Activated CD8-positive, alpha-beta T cell treated with anti-CD3 and anti-CD28 coated beads, Interleukin-2, amount 10 ng/mL, durations not matched to agents 7 days and 5 days (primary cell): ENCODE measurements around the gene MCU. TPM values are rescaled to one million over a fixed set of nuclear protein-coding genes. Genes with fewer than 3 reads are reported as not detected.
"Not testable (repeated sequence)": the region's sequence is repeated elsewhere in the genome, so short reads cannot be mapped to it uniquely, and the experiment has no call there.

ENCODE experiments used
- ATAC-seq: fragments of 150-1000 bp; cut with Tn5 transposase; one replicate; pipeline ENCODE4 v1.10.0; 2021; ENCODE audit warnings: moderate library complexity
- CTCF ChIA-PET: fragments of 350-600 bp; sonication (Branson Sonifier 250); formaldehyde crosslinking; loops from one replicate; lab custom pipeline; 2021; ENCODE audit warnings: antibody characterized with exemption; lab: Charles Lee
- POLR2A ChIA-PET: fragments of 350-600 bp; sonication (Branson Sonifier 250); formaldehyde crosslinking; loops from one replicate; lab custom pipeline; 2021; ENCODE audit warnings: antibody characterized with exemption; lab: Charles Lee
- DNase-seq: peaks from one replicate; pipeline ENCODE4 v3.0.0-alpha.2; 2020
- H3K27ac Mint-ChIP-seq: one replicate; pipeline ENCODE4 v1.8.0; 2021; ENCODE audit warnings: mild to moderate bottlenecking, mixed read lengths
- H3K27me3 Mint-ChIP-seq: one replicate; pipeline ENCODE4 v1.8.0; 2021; ENCODE audit warnings: low read depth, mixed read lengths
- H3K36me3 Mint-ChIP-seq: one replicate; pipeline ENCODE4 v1.8.0; 2021; ENCODE audit warnings: low read depth, mixed read lengths
- H3K4me1 Mint-ChIP-seq: one replicate; pipeline ENCODE4 v1.8.0; 2021; ENCODE audit warnings: low read depth, mixed read lengths
- H3K4me3 Mint-ChIP-seq: one replicate; pipeline ENCODE4 v1.8.0; 2021; ENCODE audit warnings: mild to moderate bottlenecking, mixed read lengths
- H3K9me3 Mint-ChIP-seq: one replicate; pipeline ENCODE4 v1.8.0; 2022; ENCODE audit warnings: mixed read lengths; ENCODE audit not compliant: insufficient read depth
- total RNA-seq, 2 experiments: library from RNA; stranded (reverse); gene quantifications; one replicate each; pipeline ENCODE4 v1.2.3, GENCODE V29; 2021

Gene MCU
- total RNA-seq, 2 experiments from 2014 or later = 11.3 to 11.6 TPM

DNA sequence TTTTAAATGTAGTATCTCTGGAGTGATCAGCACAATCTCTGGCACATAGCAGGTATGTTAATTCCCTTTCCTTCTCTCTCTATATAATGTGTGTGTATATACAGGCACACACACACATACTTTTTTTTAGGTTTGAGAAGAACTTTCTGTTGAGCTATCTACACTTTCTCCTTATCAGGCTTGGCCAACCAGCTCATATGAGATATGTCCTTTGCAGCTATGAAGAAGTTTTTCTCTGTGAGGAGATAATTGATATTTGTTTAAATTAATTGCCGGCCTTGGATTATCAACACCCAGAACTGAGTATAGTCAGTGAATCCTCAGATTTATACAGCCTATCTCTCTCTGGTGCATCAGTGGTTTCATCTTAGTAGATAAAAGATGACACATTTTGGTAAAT is 2.3 kb upstream of the MCU start:
- no peak for ATAC-seq
- ChIA-PET POLR2A (no interaction called here), CTCF (interaction anchor here (0.6 kb wide), 1 partner anchor 166 kb away, joined by 3 read pairs; no protein-coding TSS in a partner anchor)
- Mint-ChIP-seq H3K4me1 (peaks cover 25% of the 10 kb centered on the region), H3K4me3 (no peak overlapping the region), H3K27me3 (peaks cover 21% of the 10 kb centered on the region), H3K27ac (no peak overlapping the region), H3K36me3 (no peaks in the 10 kb centered on the region), H3K9me3 (no peaks in the 10 kb centered on the region)
- no peak for DNase-seq

DNA sequence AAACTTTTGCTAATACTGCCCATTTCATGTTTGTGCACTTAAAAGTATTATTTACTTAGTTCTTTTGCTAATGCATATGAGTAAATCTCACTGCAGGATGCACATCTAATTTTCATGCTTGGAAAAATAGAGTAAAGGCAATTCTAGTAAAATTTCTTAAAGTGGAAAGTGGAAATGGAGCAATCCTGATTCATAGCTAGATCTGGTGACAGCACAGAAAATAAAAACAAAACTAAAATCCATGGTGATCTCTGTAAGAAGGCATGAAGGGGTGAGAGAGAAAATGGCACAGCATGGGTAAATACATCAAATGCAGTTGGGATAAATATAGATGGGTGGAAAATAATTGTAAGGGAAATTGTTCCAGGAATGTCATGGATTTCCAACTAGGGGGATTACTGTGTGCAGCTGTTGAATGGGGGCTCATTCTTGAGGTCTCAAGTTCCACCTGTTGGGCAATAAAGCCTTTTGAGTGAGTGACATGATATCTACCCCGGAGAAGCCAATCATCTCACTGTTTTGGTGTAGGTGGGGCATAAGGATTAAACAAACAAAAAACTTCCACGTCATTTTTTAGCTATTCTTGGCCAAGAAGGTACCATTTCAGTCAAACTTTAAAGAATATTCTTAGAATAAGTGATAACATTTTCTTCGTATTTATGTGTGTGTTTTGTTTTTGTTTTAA is 1.7 kb upstream of the MCU start:
- no peak overlapping the region for H3K4me3 Mint-ChIP-seq
- ChIA-PET CTCF (interaction anchor here (0.6 to 1.1 kb wide), 2 partner anchors 166 to 326 kb away, joined by 3 read pairs; no protein-coding TSS in a partner anchor), POLR2A (no interaction called here)
- no peak for ATAC-seq
- no peaks in the 10 kb centered on the region for H3K9me3 Mint-ChIP-seq
- H3K27me3 Mint-ChIP-seq = peaks cover 21% of the 10 kb centered on the region
- peaks cover 28% of the 10 kb centered on the region for H3K4me1 Mint-ChIP-seq
- H3K27ac Mint-ChIP-seq = no peak overlapping the region
- no peaks in the 10 kb centered on the region for H3K36me3 Mint-ChIP-seq
- DNase-seq = no peak

DNA sequence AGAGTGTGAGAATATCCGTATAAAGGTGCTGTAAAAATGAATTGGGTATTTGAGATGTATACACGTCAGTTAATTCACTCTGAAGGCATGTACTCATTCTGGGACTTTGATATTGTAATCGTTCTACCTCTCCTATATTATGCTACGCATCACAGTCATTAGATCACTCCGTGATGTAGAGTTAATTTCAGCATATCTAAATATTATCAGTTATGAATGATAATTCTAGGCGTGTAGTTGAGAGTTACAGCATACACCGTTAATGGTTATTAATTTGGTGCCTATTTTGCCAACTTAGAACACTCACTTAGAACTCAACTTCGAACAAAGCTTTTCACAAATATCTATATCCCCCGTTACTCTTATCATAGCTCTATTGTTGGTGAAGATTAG is 477 bp upstream of the MCU start:
- ChIA-PET POLR2A (interaction anchor here (0.6 to 1.0 kb wide), 3 partner anchors 8 to 66 kb away, joined by 3 read pairs; partner anchors contain the start of gene MICU1), CTCF (interaction anchor here (1.0 to 1.1 kb wide), 3 partner anchors 8 to 326 kb away, joined by 3 to 8 read pairs (median 4); no protein-coding TSS in a partner anchor)
- no peak for ATAC-seq
- no peak for DNase-seq
- no peaks in the 10 kb centered on the region for H3K36me3 Mint-ChIP-seq
- H3K4me1 Mint-ChIP-seq = peaks cover 28% of the 10 kb centered on the region
- H3K27me3 Mint-ChIP-seq = peaks cover 17% of the 10 kb centered on the region
- no peaks in the 10 kb centered on the region for H3K9me3 Mint-ChIP-seq
- peak overlapping the region; percentile 5 for H3K27ac Mint-ChIP-seq
- H3K4me3 Mint-ChIP-seq = peak overlapping the region; percentile 80

DNA sequence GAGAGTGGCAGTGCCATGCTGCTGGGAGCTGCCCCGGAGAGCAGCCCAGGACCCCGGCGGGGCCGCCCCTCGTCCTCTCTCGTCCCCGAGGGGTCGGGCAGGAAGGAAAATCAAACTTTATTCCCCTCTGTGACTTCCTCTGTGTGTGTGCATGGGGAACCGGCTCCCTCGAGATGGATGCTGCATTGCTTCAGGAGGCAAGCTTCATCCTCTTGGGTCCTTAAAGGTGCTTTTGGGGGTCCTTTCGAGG is 726 bp downstream of the MCU start:
- H3K4me1 Mint-ChIP-seq = peaks cover 28% of the 10 kb centered on the region
- H3K9me3 Mint-ChIP-seq = no peaks in the 10 kb centered on the region
- ChIA-PET CTCF (interaction anchor here (1.2 kb wide), 1 partner anchor 328 kb away, joined by 10 read pairs; no protein-coding TSS in a partner anchor), POLR2A (interaction anchor here (1.4 kb wide), 1 partner anchor 68 kb away, joined by 3 read pairs; no protein-coding TSS in a partner anchor)
- H3K27ac Mint-ChIP-seq = peak overlapping the region; percentile 79
- H3K4me3 Mint-ChIP-seq = peak overlapping the region; percentile 80
- ATAC-seq (no peak), DNase-seq (no peak)
- peaks cover 13% of the 10 kb centered on the region for H3K27me3 Mint-ChIP-seq
- no peaks in the 10 kb centered on the region for H3K36me3 Mint-ChIP-seq

DNA sequence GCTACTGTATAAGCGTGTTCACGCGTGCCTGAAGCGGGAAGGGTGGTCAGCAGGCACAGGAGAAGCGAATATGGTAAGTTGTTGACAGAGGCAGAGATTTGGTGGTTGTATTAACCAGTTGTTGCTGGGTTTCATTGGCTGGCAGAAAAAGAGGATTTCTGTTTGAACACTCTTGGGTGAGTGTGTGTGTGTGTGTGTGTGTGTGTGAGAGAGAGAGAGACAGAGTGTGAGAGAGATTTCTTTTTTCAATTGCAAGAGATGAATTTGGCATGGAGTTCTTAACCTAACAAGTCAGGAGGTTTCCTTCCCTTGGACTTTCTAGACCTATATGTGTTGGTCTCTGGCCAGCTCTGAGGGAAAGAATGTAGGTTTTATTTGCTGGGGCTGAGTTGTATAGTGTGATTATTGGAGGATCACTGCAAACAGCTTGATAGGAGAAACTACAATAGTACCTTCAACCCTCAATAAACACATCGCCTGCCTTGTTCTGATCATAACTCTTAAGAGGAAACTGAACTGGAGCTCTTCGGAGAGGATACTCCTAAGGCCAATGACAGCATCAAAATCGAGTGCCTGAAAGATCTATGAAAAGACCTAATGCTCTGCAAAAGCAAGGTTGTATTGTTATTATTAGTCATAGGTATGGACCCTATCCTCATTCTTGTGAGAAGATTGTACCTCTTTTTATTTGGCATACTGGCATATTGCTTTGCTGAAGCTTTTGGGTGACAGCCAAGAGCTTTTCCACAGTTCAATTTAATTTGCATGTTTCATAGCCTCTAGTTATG is 1.2 kb downstream of the MCU start:
- Mint-ChIP-seq H3K9me3 (no peaks in the 10 kb centered on the region), H3K36me3 (no peaks in the 10 kb centered on the region), H3K4me1 (peaks cover 28% of the 10 kb centered on the region), H3K4me3 (peak overlapping the region; percentile 80), H3K27ac (peak overlapping the region; percentile 79), H3K27me3 (peaks cover 11% of the 10 kb centered on the region)
- DNase-seq (peak; percentile 26), ATAC-seq (no peak)
- CTCF ChIA-PET = interaction anchor here (0.7 to 1.2 kb wide), 2 partner anchors 141 to 329 kb away, joined by 3 to 10 read pairs; no protein-coding TSS in a partner anchor
- POLR2A ChIA-PET = interaction anchor here (1.4 kb wide), 1 partner anchor 68 kb away, joined by 3 read pairs; no protein-coding TSS in a partner anchor

DNA sequence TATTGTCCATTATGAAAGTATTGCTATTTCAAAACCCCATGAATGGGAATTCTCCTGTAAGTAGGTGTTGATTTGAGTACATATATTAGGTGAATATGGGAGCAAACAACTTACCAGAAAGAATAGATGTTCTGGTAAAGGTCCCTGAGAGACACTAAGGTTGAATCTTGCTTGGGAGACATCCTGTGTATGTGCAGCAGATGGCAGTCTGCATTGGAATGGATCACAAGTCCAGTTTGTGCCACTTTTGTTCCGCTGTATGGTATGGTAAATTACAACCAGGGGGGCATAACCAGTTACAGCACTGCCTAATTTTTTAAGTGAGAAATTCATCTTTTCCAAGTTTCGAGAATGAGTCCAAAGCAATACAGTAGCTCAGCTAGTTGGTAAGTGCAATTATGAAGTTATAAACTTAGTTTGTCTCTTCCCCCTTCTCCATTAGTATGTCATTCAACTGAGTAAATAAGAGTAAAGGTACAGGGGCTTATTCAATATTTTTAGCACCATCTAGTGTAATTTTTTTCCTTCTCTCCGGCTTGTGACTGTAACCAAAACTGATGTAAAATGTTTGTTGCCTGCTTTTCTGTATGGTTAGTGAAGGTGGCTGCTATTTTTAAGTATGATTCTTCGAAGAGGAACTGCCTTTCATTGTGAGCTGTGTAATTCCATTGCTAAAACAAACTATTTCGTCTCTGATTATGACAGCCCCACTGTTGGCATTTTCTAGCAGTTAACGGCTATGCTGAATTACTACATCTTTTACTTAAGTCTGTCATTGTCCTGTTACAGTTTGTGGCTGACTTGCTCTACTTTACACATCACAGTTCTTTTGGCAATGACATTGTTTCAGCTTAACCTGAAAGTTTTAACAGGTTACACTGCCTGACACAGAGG is 2.8 kb downstream of the MCU start:
- Mint-ChIP-seq H3K9me3 (no peaks in the 10 kb centered on the region), H3K4me3 (no peak overlapping the region), H3K27me3 (peaks cover 11% of the 10 kb centered on the region), H3K27ac (no peak overlapping the region), H3K36me3 (no peaks in the 10 kb centered on the region), H3K4me1 (peaks cover 28% of the 10 kb centered on the region)
- CTCF ChIA-PET = interaction anchor here (0.8 to 1.1 kb wide), 3 partner anchors 70 to 139 kb away, joined by 3 to 7 read pairs (median 4); no protein-coding TSS in a partner anchor
- ATAC-seq (no peak), DNase-seq (no peak)
- POLR2A ChIA-PET = no interaction called here

DNA sequence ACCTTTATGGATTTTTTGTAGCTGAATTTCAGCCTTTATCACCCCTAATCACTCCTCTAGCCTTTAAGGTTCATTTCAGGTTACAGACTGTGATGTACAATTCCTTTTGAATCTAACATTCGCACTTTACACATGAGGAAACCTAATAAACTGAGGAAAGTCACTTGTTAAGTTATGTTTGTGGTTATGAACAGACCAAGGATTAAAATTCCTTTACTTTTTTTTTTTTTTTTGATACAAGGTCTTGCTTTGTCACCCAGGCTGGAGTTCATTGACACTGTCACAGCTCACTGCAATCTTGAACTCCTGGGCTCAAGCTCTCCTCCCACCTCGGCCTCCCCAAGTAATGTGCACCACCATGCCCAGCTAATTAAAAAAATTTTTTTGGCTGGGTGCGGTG is 3.6 kb downstream of the MCU start:
- peaks cover 6% of the 10 kb centered on the region for H3K27me3 Mint-ChIP-seq
- ATAC-seq (no peak), DNase-seq (no peak)
- no peaks in the 10 kb centered on the region for H3K9me3 Mint-ChIP-seq
- CTCF ChIA-PET = interaction anchor here (0.8 to 1.1 kb wide), 2 partner anchors 71 to 138 kb away, joined by 3 to 7 read pairs; no protein-coding TSS in a partner anchor
- H3K4me1 Mint-ChIP-seq = peaks cover 26% of the 10 kb centered on the region
- no peak overlapping the region for H3K4me3 Mint-ChIP-seq
- no peak overlapping the region for H3K27ac Mint-ChIP-seq
- H3K36me3 Mint-ChIP-seq = no peaks in the 10 kb centered on the region
- POLR2A ChIA-PET = no interaction called here

DNA sequence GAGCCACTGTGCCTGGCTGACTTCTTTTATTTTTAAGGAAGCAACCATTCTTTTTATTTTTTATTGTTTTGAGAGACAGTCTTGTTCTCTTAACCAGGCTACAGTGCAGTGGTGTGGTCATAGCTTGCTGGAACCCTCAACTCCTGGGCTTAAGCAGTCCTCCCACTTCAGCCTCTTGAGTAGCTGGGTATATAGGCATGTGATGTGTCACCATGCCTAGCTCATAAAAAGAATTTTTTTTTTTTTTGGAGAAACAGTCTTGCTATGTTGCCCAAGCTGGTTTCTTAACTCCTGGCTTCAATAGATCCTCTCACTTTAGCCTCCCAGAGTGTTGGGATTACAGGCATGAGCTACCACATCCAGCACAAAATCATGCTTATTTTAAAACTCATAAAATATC is 5.8 kb downstream of the MCU start:
- ChIA-PET POLR2A (no interaction called here), CTCF (interaction anchor here (1.4 kb wide), 1 partner anchor 136 kb away, joined by 5 read pairs; no protein-coding TSS in a partner anchor)
- no peak overlapping the region for H3K27ac Mint-ChIP-seq
- H3K9me3 Mint-ChIP-seq = no peaks in the 10 kb centered on the region
- DNase-seq = no peak
- no peak overlapping the region for H3K4me3 Mint-ChIP-seq
- H3K4me1 Mint-ChIP-seq = peaks cover 24% of the 10 kb centered on the region
- peaks cover 6% of the 10 kb centered on the region for H3K27me3 Mint-ChIP-seq
- no peaks in the 10 kb centered on the region for H3K36me3 Mint-ChIP-seq
- ATAC-seq = no peak

DNA sequence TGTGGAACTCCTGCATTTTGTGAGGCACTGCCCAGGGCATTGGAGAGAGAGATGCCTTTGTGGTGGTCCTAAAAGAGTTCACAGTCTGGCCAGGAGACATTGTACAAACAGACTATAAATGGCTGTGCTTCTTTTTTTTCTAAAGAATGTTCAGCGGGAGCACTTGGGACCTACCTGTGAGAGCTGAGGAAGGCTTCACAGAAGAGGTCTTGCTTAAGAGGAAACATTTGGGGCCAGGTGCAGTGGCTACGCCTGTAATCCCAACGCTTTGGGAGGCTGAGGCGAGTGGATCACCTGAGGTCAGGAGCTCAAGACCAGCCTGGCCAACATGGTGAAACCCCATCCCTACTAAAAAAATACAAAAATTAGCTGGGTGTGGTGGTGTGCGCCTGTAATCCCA is 10.5 kb downstream of the MCU start:
- H3K36me3 Mint-ChIP-seq, H3K27me3 Mint-ChIP-seq, POLR2A ChIA-PET, ATAC-seq, H3K9me3 Mint-ChIP-seq, H3K4me3 Mint-ChIP-seq, H3K27ac Mint-ChIP-seq, CTCF ChIA-PET, DNase-seq: not testable (repeated sequence)
- peaks cover 16% of the 10 kb centered on the region for H3K4me1 Mint-ChIP-seq

DNA sequence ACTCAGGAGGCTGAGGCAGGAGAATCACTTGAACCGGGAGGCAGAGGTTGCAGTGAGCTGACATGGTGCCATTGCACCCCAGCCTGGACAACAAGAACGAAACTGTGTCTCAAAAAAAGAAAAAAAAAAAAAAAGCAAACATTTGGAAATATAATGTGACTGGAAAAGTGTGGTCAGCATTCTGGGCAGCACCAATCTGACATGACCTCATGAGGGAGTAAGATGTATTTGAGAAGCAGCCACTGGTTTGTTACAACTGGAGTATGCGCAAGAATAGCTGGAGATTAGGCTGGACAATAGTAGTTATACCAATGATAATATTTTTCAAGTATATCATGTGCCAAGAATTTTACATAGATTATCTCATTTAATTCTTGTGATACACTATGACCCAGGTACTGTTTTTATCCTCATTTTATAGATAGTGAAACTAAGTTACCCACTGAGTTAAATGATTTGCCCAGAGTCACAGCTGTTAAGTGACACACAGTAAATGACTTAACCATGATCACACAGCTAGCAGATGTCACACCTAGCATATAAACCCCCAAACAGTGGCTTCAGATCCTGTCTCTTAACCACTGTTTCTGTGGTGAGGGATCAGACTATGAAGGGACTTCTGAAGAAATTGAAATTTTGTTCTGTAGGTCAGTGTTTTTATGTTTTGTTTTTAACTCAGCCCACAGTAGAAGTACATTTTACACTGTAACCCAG is 11.1 kb downstream of the MCU start:
- Mint-ChIP-seq H3K4me1 (peaks cover 16% of the 10 kb centered on the region), H3K27me3 (no peaks in the 10 kb centered on the region), H3K9me3 (no peaks in the 10 kb centered on the region), H3K27ac (peak overlapping the region; percentile 1), H3K36me3 (no peaks in the 10 kb centered on the region), H3K4me3 (no peak overlapping the region)
- DNase-seq (peak; percentile 32), ATAC-seq (peak; percentile 72)
- ChIA-PET POLR2A (no interaction called here), CTCF (no interaction called here)

DNA sequence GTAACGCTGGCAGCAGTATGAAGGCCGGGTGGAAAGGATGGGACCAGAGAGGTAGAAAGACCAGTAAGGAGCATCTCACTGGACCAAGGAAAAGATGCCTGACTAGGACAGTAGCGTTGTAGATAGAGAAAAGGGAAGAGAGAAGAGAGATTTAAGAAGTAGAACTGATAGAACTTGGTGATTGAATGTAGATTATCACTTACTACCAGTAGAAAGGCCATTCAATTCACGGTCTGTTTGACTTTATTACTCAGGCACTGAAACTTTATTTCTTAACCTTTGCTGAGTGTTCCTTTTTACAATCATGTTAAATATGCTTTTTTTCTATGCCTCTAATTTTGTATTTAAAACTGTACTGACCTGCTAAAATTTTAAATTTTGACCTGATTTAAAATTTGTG is 12.2 kb downstream of the MCU start:
- DNase-seq = no peak
- Mint-ChIP-seq H3K36me3 (no peaks in the 10 kb centered on the region), H3K9me3 (no peaks in the 10 kb centered on the region), H3K4me3 (no peak overlapping the region), H3K27ac (no peak overlapping the region), H3K27me3 (no peaks in the 10 kb centered on the region), H3K4me1 (peaks cover 16% of the 10 kb centered on the region)
- ChIA-PET POLR2A (no interaction called here), CTCF (no interaction called here)
- ATAC-seq = no peak
